Measurements from ENCODE around the gene FCHSD2.

Gene FCHSD2

DNA sequence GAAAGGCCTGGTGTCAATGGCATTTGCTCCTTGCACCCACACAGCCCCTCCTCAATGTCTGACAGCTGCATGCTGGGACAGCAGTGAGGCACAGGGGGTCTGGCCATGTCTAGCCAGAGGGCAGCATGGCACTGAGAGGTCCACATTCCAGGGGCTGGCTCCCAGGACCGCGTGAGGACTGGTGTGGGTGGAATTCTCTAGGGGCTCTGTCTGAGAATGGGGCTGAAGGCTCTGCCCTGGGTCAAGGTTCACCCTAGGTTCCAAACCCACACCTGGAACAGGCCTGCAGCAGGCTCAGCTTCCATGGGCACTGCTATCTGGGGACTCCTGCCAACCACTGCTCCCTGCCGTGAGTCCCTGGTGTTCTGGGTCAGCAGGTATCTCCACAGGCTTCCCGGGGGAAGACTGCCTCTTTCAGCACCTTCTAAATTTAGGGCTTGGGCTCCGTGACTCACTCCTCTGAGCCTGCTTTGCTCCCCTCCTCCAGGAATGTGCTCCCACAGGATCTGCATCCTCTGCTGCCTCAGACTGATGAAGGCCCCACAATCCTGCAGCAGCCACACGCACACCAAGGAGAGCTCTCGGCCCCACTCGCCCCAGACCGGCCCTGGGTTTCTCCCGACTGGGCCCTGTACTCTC lies 352.5 kb downstream of the FCHSD2 start:
- no peak overlapping the region for H3K4me3 ChIP-seq (ENCODE audit: low read depth, low read length)
- TF ChIP-seq, protein P1, sequence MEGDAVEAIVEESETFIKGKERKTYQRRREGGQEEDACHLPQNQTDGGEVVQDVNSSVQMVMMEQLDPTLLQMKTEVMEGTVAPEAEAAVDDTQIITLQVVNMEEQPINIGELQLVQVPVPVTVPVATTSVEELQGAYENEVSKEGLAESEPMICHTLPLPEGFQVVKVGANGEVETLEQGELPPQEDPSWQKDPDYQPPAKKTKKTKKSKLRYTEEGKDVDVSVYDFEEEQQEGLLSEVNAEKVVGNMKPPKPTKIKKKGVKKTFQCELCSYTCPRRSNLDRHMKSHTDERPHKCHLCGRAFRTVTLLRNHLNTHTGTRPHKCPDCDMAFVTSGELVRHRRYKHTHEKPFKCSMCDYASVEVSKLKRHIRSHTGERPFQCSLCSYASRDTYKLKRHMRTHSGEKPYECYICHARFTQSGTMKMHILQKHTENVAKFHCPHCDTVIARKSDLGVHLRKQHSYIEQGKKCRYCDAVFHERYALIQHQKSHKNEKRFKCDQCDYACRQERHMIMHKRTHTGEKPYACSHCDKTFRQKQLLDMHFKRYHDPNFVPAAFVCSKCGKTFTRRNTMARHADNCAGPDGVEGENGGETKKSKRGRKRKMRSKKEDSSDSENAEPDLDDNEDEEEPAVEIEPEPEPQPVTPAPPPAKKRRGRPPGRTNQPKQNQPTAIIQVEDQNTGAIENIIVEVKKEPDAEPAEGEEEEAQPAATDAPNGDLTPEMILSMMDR (IDR thresholded peaks at IDR 0.05; ENCODE audit: low read depth, low read length) = no peak

DNA sequence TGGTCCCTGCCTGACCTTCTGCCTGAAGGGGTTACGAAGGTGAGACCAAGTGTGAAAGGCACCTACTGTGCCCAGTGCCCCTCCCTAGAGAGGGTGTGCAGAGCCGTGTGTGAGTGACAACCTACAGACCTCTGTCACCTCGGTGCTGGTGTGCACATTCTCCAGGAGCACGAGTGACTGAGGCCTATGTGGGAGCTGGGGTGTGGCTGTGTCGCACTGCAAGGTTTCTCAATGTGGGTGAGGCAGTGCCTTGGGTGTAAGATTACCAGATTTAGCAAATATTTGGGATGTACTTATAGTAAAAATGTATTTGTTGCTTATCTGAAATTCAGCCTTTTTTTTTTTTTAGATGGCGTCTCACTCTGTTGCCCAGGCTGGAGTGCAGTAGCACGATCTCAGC lies 353.9 kb downstream of the FCHSD2 start:
- TF ChIP-seq, protein P1 (IDR thresholded peaks at IDR 0.05; ENCODE audit: low read depth, low read length) = no peak
- H3K4me3 ChIP-seq (ENCODE audit: low read depth, low read length) = no peak overlapping the region

DNA sequence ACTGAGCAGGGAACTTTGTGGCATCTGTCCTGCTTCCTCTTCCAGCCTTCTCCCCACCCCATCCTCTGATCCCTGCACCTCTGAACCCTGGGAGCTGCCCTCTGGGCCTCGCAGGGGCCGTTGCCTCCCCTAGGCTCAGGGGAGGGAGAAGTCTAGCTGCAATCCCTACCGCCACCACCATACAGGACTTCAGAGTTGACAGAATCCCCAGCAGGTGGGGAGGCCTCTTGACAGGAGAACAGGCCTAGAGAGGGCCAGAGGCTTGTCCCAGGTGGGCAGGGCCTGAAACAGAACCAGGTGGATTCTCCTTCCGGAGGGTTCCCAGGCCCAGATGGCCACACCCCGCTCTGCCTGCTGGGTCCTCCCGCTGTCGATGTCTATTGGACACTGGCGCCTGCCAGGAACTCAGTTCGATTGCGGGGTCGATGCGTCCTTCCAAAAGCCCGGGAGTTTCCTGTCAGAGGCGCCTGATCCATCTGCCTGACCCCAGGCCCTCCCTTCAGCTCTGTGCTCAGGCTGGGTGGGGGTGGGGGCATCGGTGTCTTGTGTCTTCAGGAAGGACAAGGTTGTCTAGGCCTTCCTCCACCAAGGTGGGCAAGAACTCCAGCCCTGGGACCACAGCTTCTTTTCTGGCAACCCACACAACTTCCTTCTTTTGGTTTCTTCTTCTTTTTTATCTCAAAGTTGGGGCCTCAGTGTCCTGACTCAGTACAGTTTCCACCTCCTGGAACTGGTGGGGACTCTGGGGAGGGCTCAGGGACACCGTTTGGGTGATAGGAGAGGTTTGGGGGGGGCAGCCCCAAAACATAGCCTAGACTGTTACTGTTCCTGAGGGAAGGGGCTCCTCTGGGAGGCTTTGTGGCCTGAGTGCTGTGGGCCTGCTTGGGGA lies 354.7 kb downstream of the FCHSD2 start:
- TF ChIP-seq, protein P1 (IDR thresholded peaks at IDR 0.05; ENCODE audit: low read depth, low read length) = no peak
- H3K4me3 ChIP-seq (ENCODE audit: low read depth, low read length) = no peak overlapping the region

Data from WI38 (cell line).